Measurements from ENCODE around the gene MED8.
A peak's percentile ranks its signal among the peaks of the same experiment; 100 is the strongest.

The MED8 gene

GRCh38 chr1:43363283-43363934, 26.2 kb downstream of the MED8 start:
- no peak for DNase-seq (ENCODE audit: low spot score)

GRCh38 chr1:43360616-43361015, 29.0 kb downstream of the MED8 start:
- no peak for DNase-seq (ENCODE audit: low spot score)

- no peak for DNase-seq (ENCODE audit: low spot score)
These were observed 29.9 kb downstream of the MED8 start for GRCh38 chr1:43359696-43360095.

GRCh38 chr1:43358746-43359693, 30.6 kb downstream of the MED8 start, which contains the start of gene CDC20:
Gene CDC20, plus strand, starts transcription at chr1:43358981. Its CDS starts 235 bp downstream, at chr1:43359216.
- peak; percentile 95 for DNase-seq (ENCODE audit: low spot score)

GRCh38 chr1:43358121-43358745, 31.4 kb downstream of the MED8 start:
- DNase-seq (ENCODE audit: low spot score), result peak; percentile 42

GRCh38 chr1:43357251-43357650, 32.3 kb downstream of the MED8 start:
- no peak for DNase-seq (ENCODE audit: low spot score)

- DNase-seq (ENCODE audit: low spot score), result no peak
These were observed 34.7 kb downstream of the MED8 start for GRCh38 chr1:43354936-43355335.

- DNase-seq (ENCODE audit: low spot score), result no peak
These were observed 35.1 kb downstream of the MED8 start for GRCh38 chr1:43354471-43354870.

- no peak for DNase-seq (ENCODE audit: low spot score)
These were observed 36.7 kb downstream of the MED8 start for GRCh38 chr1:43352881-43353280.

GRCh38 chr1:43352351-43352705, 37.3 kb downstream of the MED8 start:
- DNase-seq (ENCODE audit: low spot score), result no peak

- no peak for DNase-seq (ENCODE audit: low spot score)
These were observed 37.9 kb downstream of the MED8 start for GRCh38 chr1:43351421-43352350.

GRCh38 chr1:43350976-43351375, 38.6 kb downstream of the MED8 start:
- DNase-seq (ENCODE audit: low spot score), result no peak

GRCh38 chr1:43349594-43350306, 39.9 kb downstream of the MED8 start:
- DNase-seq (ENCODE audit: low spot score), result no peak

GRCh38 chr1:43348809-43349593, 40.6 kb downstream of the MED8 start:
- DNase-seq (ENCODE audit: low spot score), result peak; percentile 77

GRCh38 chr1:43348343-43348808, 41.2 kb downstream of the MED8 start:
- DNase-seq (ENCODE audit: low spot score), result no peak

- DNase-seq (ENCODE audit: low spot score), result no peak
These were observed 43.0 kb downstream of the MED8 start for GRCh38 chr1:43346636-43347035.

GRCh38 chr1:43345120-43345519, 44.5 kb downstream of the MED8 start:
- DNase-seq (ENCODE audit: low spot score), result no peak

GRCh38 chr1:43344267-43344850, 45.2 kb downstream of the MED8 start:
- DNase-seq (ENCODE audit: low spot score), result no peak

GRCh38 chr1:43340559-43340958, 49.0 kb downstream of the MED8 start:
- no peak for DNase-seq (ENCODE audit: low spot score)
